C1 segment of cervical spinal cord (tissue), 14 donors: ENCODE data around the gene UBR3.
"Not testable (repeated sequence)": the region's sequence is repeated elsewhere in the genome, so short reads cannot be mapped to it uniquely, and the experiment has no call there.

Experiments used
- DNase-seq, 14 donors: peaks; one replicate each; lab custom pipeline; 2025; lab: John Stamatoyannopoulos, UW

The UBR3 gene

GRCh38 chr2:169823996-169824372 lies 3.3 kb upstream of the UBR3 start:
- no peak for DNase-seq

- DNase-seq, result peak in 13 of 14 donors; percentile 66 to 89 (median 75)
Measured at GRCh38 chr2:169824373-169825333, 2.6 kb upstream of the UBR3 start, which contains the start of gene METTL5. Gene METTL5 (minus strand): TSS chr2:169824905. CDS start chr2:169824597, 308 bp downstream.

- DNase-seq, result peak in 12 of 14 donors; percentile 7 to 66 (median 42)
Measured at GRCh38 chr2:169828141-169828811, 1.0 kb downstream of the UBR3 start.

- no peak for DNase-seq
Measured at GRCh38 chr2:169834401-169834800, 7.1 kb downstream of the UBR3 start.

- DNase-seq, result no peak
Measured at GRCh38 chr2:169838743-169839489, 11.7 kb downstream of the UBR3 start.

- DNase-seq, result no peak
Measured at GRCh38 chr2:169839954-169840746, 12.9 kb downstream of the UBR3 start.

GRCh38 chr2:169840747-169841142 lies 13.5 kb downstream of the UBR3 start:
- DNase-seq, result no peak

GRCh38 chr2:169841625-169842024 lies 14.4 kb downstream of the UBR3 start:
- not testable (repeated sequence) for DNase-seq

GRCh38 chr2:169845016-169845415 lies 17.8 kb downstream of the UBR3 start:
- no peak for DNase-seq

GRCh38 chr2:169848959-169849693 lies 21.9 kb downstream of the UBR3 start:
- peak in 9 of 14 donors; percentile 2 to 34 (median 15) for DNase-seq

GRCh38 chr2:169849710-169850109 lies 22.5 kb downstream of the UBR3 start:
- no peak for DNase-seq

- DNase-seq, result no peak
Measured at GRCh38 chr2:169853041-169853668, 25.9 kb downstream of the UBR3 start.

- DNase-seq, result not testable (repeated sequence)
Measured at GRCh38 chr2:169855281-169856258, 28.3 kb downstream of the UBR3 start.

- DNase-seq, result no peak
Measured at GRCh38 chr2:169859423-169859822, 32.2 kb downstream of the UBR3 start.

- DNase-seq, result no peak
Measured at GRCh38 chr2:169860149-169860548, 32.9 kb downstream of the UBR3 start.

GRCh38 chr2:169862816-169863215 lies 35.6 kb downstream of the UBR3 start:
- DNase-seq, result no peak

GRCh38 chr2:169865492-169865891 lies 38.2 kb downstream of the UBR3 start:
- DNase-seq, result no peak

- DNase-seq, result not testable (repeated sequence)
Measured at GRCh38 chr2:169866230-169866629, 39.0 kb downstream of the UBR3 start.

GRCh38 chr2:169867579-169867978 lies 40.3 kb downstream of the UBR3 start:
- DNase-seq, result no peak
